NCI-H446 (cell line): ENCODE measurements around the gene PDE4D.

Experiments
- DNase-seq, 2 experiments: peaks; one replicate each; lab custom pipeline; 2025; lab: John Stamatoyannopoulos, UW

PDE4D gene

GRCh38 chr5:59142138-59142537 lies 751.4 kb downstream of the PDE4D start:
- no peak for DNase-seq

GRCh38 chr5:59140133-59140532 lies 753.4 kb downstream of the PDE4D start:
- no peak for DNase-seq

- DNase-seq, result no peak
Observed at GRCh38 chr5:59139695-59140094, 753.8 kb downstream of the PDE4D start.

GRCh38 chr5:59138509-59138908 lies 755.0 kb downstream of the PDE4D start:
- no peak for DNase-seq

GRCh38 chr5:59137846-59138245 lies 755.7 kb downstream of the PDE4D start:
- DNase-seq, result no peak

GRCh38 chr5:59136549-59136948 lies 757.0 kb downstream of the PDE4D start:
- no peak for DNase-seq

DNA sequence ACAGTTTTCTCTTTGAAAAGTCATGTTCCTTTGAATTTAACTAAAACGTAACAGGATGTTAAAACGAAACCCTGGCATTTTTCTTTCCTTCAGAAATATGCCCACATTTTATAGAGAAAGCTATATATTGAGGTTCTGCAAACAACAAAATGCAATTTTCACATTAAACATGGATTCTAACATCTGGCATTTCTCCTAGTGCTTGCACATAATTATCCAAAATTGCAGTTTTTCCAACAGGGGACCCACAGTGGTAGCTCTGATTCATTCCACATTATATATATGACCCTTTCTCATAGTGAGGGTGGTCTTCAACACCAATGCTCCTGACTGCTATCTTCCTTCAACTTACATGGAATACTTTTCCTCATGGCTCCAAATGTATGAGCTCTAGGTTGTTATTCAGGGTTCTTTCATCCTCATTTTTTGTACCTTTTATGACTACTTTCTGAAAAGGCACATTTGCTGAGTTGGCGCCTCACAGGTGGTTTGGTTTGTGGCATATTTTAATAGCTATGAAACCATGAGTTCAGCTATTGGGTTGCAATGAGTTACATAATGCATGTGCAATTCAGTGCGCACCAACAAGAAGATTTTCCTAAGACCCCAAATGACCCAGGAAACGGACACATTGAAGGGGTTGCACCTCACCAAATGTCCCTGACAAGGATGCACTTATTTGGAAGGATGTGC lies 758.9 kb downstream of the PDE4D start:
- no peak for DNase-seq

DNA sequence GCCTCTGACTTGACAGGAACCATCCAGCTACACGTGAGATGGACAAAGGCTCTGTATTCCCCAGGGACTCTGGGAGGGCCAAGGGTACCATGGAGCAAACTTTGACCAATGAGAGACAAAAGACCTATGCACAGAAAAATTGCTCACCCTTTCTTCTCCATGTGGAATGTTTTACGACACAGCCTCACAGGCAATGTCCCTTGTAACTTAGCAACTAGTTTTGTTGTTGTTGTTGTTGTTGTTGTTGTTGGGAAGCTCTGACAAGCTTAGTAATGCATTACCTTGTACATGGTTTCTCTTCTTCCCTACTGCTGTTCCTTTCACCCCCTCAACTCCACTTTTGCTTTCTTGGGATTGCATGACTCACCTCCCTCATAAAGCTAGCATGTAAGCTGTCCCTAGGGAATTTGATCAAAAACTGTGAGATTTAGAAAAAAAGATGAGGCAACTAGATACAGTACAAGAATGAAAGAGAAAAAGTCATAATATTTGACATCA lies 759.7 kb downstream of the PDE4D start:
- DNase-seq, result peak in 1 of 2 experiments; percentile 34

- DNase-seq, result no peak
Observed at GRCh38 chr5:59132131-59132530, 761.4 kb downstream of the PDE4D start.

DNA sequence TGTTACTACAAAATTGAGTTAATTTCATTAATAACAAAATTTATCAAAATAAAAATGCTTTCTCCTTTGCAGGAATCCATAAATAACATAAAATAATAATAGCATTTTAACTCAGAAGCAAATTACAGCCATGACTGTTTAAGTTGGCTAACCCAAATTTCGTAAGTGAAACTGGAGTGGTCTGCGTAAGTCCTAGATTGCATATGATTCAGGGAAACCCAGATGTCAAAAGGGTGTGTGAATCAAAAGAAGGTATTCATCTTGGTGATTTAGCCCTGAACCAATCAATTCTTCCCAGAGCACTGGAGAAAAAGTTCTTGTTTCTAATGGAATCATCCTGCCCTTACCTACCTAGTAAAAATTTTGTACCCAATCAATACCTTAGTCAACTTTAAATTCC lies 763.1 kb downstream of the PDE4D start:
- DNase-seq, result no peak

GRCh38 chr5:59128646-59129290 lies 764.8 kb downstream of the PDE4D start:
- no peak for DNase-seq

DNA sequence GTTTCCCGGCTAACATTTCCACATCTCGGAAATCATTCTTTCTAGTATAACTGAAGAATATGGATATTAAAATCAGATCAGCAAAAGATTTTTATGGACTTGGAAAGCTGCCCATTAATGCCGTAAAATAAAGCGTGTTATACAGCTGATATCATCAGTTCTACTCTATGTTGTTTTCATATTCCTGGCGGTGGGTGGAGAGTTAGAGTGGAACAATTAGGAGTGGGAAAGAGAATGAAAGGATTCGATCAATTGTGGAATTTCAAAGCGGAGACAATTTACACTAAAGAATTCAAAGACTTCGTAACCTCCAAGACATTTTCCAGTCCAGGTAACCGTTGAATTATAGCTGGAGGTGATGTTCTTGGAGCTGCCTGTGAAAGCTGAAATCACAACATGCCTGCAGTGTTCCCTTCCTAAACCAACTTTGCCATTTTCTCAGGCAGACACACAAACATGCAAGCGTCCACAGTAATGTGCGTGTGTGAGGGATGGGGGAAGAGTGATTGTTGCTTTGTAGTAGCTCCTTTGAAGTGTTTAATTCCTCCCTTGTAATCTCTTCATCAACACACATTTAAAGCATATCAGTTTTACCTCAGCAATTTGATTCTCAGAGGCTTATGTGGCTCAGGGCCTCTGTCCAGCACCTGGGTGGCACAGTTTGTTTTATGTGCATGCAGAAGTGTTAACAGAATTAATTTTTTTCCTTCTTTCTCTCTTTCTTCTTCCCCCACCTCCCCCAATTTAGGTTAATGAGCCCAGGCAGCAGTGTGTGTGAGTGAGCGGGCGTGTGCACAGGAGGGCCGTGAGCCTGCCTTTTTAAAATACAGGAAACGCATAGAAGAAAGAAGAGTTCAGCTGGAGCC lies 766.6 kb downstream of the PDE4D start:
- no peak for DNase-seq

- no peak for DNase-seq
Observed at GRCh38 chr5:59126016-59126707, 767.4 kb downstream of the PDE4D start.

- no peak for DNase-seq
Observed at GRCh38 chr5:59125011-59125961, 768.2 kb downstream of the PDE4D start.

DNA sequence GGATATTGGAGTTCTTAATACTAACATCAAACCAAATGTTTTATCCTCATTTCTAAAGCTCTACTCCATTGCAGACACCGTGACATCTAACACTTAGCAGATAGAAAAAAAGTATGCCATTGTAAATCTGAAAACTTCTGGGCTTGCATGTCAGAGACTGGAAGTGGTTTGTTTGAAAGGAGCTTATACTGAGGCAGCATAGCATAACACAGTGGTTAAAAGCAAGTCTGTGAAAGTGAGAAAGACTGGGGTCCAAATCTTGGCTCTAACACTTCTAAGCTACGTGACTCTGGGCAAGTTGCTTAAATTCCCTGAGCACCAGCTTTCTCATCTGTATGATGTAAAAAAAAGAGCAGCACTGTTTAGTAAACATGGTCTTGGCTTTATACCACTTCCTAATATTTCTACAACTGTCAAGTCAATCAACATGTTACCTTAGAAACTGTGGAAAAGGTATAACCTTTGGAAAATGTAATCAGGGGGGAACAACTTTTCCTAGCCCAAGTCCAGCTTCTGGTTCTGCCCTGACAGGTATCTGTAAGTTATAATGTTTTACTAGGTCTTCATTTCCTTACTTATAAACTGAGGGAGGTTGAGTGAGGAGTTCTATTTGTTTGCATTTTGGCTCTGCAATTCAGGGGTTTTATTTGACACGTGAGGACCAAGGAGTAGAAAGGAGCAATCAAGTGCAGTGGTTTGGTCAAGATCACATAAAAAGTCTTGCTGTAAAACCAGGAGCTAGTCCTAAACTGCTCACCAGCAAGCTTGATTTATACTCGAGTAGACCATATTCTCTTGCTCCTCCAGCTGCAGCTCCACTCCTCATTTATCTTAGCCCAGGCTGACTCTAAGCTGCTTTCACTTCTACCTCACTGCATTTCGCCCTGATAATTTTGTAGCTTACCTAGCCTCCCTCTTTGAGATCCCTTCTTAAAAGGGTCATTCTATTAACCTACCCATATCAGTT lies 769.6 kb downstream of the PDE4D start:
- DNase-seq, result no peak

DNA sequence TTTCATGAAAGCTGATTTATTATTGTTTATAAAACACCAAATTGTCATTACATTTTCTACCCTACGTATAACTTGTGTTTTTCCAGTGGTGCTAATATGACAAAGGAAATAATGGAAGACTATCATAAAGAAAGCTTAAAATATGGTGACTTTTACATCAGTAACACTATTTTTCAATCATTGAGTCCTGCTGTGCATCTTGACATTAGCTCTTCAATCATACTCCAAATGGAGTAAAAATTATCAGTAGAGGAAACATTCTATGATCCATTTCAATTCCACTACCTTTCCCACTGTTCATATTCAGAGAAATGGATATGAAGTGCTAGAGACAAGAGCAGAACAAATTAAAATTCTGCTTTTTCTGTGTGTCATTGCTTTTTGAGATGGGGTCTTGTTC lies 774.0 kb downstream of the PDE4D start:
- DNase-seq, result no peak

- no peak for DNase-seq
Observed at GRCh38 chr5:59117320-59117719, 776.2 kb downstream of the PDE4D start.

GRCh38 chr5:59116231-59116865 lies 777.2 kb downstream of the PDE4D start:
- DNase-seq, result no peak

- DNase-seq, result no peak
Observed at GRCh38 chr5:59115345-59115744, 778.2 kb downstream of the PDE4D start.
